ENCODE results near the gene RANBP10. TPM values are rescaled to one million over a fixed set of nuclear protein-coding genes. Genes with fewer than 3 reads are reported as not detected.

The RANBP10 gene
- total and polyA plus RNA-seq, 2 experiments from 2014 or later = 9.0 to 13.6 TPM

DNA sequence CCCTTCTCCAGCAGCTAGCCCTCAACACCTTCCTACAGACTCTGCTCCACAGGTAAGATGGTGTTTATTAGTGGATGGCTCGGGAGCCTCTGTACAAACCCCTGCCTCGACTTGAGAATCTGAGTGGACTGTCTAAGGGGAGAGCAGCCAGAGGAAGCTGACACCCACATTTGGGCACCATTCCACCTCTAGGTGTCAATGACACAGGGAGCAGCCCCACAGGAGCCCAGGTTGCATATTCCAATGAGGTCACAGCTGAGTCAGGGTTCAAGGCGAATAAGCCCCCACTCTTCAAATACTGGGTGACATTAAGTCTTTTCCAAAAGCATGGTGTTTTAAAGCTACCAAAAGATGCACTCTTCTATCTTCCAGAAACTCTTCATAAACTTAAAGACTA, 31.9 kb downstream of the RANBP10 start (continued):
- no peak for TF ChIP-seq ETS1 (IDR thresholded peaks at IDR 0.05)

- H3F3A ChIP-seq (replicated peaks; ENCODE audit: low read depth) = no peaks in the 10 kb centered on the region
- peaks cover 9% of the 10 kb centered on the region for H3K79me2 ChIP-seq (replicated peaks; ENCODE audit: insufficient read depth)
- H3K27ac Mint-ChIP-seq = 0 out of 2 replicates have a peak overlapping the region, but pooled peaks have one; percentile 83
- H3K4me1 Mint-ChIP-seq = peaks cover 2% of the 10 kb centered on the region; the same call in 2 of the 3 replicates
- ATAC-seq (no peak; the same call in 2 of the 3 replicates), DNase-seq (ENCODE audit: low spot score) (no peak)
- no peak overlapping the region for H3K4me3 Mint-ChIP-seq
- no peaks in the 10 kb centered on the region for H3K9me2 ChIP-seq (ENCODE audit: insufficient read depth)
- no peak for TF ChIP-seq JUNB (IDR thresholded peaks at IDR 0.05; ENCODE audit: unreplicated experiment)
- TF ChIP-seq POLR2AphosphoS5 (IDR thresholded peaks at IDR 0.05; ENCODE audit: low read depth) = no peak
- no peak for TF ChIP-seq CREB1 (CRISPR knock-in tag; IDR thresholded peaks at IDR 0.05; ENCODE audit: low read depth)
- TF ChIP-seq, protein P1, sequence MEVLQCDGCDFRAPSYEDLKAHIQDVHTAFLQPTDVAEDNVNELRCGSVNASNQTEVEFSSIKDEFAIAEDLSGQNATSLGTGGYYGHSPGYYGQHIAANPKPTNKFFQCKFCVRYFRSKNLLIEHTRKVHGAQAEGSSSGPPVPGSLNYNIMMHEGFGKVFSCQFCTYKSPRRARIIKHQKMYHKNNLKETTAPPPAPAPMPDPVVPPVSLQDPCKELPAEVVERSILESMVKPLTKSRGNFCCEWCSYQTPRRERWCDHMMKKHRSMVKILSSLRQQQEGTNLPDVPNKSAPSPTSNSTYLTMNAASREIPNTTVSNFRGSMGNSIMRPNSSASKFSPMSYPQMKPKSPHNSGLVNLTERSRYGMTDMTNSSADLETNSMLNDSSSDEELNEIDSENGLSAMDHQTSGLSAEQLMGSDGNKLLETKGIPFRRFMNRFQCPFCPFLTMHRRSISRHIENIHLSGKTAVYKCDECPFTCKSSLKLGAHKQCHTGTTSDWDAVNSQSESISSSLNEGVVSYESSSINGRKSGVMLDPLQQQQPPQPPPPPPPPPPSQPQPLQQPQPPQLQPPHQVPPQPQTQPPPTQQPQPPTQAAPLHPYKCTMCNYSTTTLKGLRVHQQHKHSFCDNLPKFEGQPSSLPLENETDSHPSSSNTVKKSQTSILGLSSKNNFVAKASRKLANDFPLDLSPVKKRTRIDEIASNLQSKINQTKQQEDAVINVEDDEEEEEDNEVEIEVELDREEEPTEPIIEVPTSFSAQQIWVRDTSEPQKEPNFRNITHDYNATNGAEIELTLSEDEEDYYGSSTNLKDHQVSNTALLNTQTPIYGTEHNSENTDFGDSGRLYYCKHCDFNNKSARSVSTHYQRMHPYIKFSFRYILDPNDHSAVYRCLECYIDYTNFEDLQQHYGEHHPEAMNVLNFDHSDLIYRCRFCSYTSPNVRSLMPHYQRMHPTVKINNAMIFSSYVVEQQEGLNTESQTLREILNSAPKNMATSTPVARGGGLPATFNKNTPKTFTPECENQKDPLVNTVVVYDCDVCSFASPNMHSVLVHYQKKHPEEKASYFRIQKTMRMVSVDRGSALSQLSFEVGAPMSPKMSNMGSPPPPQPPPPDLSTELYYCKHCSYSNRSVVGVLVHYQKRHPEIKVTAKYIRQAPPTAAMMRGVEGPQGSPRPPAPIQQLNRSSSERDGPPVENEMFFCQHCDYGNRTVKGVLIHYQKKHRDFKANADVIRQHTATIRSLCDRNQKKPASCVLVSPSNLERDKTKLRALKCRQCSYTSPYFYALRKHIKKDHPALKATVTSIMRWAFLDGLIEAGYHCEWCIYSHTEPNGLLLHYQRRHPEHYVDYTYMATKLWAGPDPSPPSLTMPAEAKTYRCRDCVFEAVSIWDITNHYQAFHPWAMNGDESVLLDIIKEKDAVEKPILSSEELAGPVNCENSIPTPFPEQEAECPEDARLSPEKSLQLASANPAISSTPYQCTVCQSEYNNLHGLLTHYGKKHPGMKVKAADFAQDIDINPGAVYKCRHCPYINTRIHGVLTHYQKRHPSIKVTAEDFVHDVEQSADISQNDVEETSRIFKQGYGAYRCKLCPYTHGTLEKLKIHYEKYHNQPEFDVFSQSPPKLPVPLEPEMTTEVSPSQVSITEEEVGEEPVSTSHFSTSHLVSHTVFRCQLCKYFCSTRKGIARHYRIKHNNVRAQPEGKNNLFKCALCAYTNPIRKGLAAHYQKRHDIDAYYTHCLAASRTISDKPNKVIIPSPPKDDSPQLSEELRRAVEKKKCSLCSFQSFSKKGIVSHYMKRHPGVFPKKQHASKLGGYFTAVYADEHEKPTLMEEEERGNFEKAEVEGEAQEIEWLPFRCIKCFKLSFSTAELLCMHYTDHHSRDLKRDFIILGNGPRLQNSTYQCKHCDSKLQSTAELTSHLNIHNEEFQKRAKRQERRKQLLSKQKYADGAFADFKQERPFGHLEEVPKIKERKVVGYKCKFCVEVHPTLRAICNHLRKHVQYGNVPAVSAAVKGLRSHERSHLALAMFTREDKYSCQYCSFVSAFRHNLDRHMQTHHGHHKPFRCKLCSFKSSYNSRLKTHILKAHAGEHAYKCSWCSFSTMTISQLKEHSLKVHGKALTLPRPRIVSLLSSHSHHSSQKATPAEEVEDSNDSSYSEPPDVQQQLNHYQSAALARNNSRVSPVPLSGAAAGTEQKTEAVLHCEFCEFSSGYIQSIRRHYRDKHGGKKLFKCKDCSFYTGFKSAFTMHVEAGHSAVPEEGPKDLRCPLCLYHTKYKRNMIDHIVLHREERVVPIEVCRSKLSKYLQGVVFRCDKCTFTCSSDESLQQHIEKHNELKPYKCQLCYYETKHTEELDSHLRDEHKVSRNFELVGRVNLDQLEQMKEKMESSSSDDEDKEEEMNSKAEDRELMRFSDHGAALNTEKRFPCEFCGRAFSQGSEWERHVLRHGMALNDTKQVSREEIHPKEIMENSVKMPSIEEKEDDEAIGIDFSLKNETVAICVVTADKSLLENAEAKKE (CRISPR knock-in tag; IDR thresholded peaks at IDR 0.05) = no peak
- TF ChIP-seq ZNF114 (CRISPR knock-in tag; IDR thresholded peaks at IDR 0.05) = no peak
- no peak for TF ChIP-seq EZH2 (IDR thresholded peaks at IDR 0.05; ENCODE audit: low read depth, unreplicated experiment)
- TF ChIP-seq EZH2phosphoT487 (IDR thresholded peaks at IDR 0.05; ENCODE audit: unreplicated experiment) = no peak
- TF ChIP-seq STAT1 (IDR thresholded peaks at IDR 0.05; ENCODE audit: unreplicated experiment) = no peak
- no peak for TF ChIP-seq ZNF331 (CRISPR knock-in tag; IDR thresholded peaks at IDR 0.05; ENCODE audit: low read depth)
- TF ChIP-seq REST (IDR thresholded peaks at IDR 0.05; ENCODE audit: unreplicated experiment) = no peak
- no peaks in the 10 kb centered on the region for H3K4me1 ChIP-seq (ENCODE audit: insufficient read depth)
- H2AFZ ChIP-seq = no peak overlapping the region
- H3K27me3 ChIP-seq (ENCODE audit: insufficient read depth) = no peaks in the 10 kb centered on the region
- 0 out of 2 replicates have a peak, but pooled peaks cover 4% of the 10 kb centered on the region for H3K36me3 ChIP-seq (ENCODE audit: insufficient read depth)
- H3K27ac ChIP-seq (ENCODE audit: low read depth) = no peak overlapping the region
- no peak overlapping the region for H3K4me3 ChIP-seq
- H3K9me3 Mint-ChIP-seq = peaks cover 5% of the 10 kb centered on the region; the same call in 1 of the 3 replicates
- peaks cover 7% of the 10 kb centered on the region for H3K27me3 Mint-ChIP-seq (ENCODE audit: insufficient read depth, low read depth, poor library complexity)
- H4K20me1 ChIP-seq (replicated peaks; ENCODE audit: insufficient read depth) = peaks cover 5% of the 10 kb centered on the region
- peaks cover 9% of the 10 kb centered on the region for H3K36me3 Mint-ChIP-seq (ENCODE audit: low read depth)
- H3K4me2 ChIP-seq = no peak overlapping the region
Measured at GRCh38 chr16:67773569-67774456, 32.5 kb downstream of the RANBP10 start.
